SH-SY5Y (cell line): ENCODE data around the gene IST1.

Source experiments
- GATA2 ChIP-seq: IDR thresholded peaks from 2 replicates; pipeline ENCODE4 v1.6.1; 2011; ENCODE audit warnings: mild to moderate bottlenecking, low read depth, low read length
- GATA3 ChIP-seq: IDR thresholded peaks from 2 replicates; pipeline ENCODE4 v1.6.1; 2011; ENCODE audit warnings: low read depth, mild to moderate bottlenecking, low read length, moderate library complexity

DNA sequence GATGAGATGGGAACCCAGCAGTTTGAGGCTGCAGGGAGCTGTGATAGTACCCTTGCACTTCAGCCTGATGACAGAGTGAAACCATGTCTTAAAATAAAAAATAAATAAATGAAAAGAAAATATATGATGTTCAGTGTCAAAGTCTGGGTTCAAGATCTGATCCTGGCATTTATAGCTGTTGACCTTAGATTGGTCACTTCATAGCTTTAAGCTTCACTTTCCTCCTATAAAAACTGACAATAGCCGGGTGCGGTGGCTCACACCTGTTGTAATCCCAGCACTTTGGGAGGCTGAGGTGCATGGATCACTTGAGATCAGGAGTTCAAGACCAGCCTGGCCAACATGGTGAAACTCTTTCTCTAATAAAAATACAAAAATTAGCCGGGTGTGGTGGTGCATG lies 6.2 kb upstream of the IST1 start:
- TF ChIP-seq GATA2 = no peak
- TF ChIP-seq GATA3 = no peak
